Thyroid gland (tissue), 4 donors: ENCODE data around the gene SORCS2. TPM values are rescaled to one million over a fixed set of nuclear protein-coding genes. Genes with fewer than 3 reads are reported as not detected.

Experiments used
- DNase-seq, 2 donors: peaks; one replicate each; pipeline ENCODE4 v3.0.0-alpha.2; 2019
- H3K27ac ChIP-seq, 3 donors: fragments of 200-600 bp; sonication (generic); 1 replicate in 2 of 3; 2 replicates in 1 of 3; pipeline ENCODE4 v1.5.1; 2016 to 2019; ENCODE audit warnings: mild to moderate bottlenecking in 1 of 3, moderate library complexity in 1 of 3
- H3K27me3 ChIP-seq: fragments of 200-600 bp; sonication (generic); one replicate; pipeline ENCODE4 v1.5.1; 2019
- H3K36me3 ChIP-seq, 2 donors: fragments of 200-600 bp; sonication (generic); one replicate each; pipeline ENCODE4 v1.5.1; 2016 to 2019
- H3K4me1 ChIP-seq, 2 donors: fragments of 200-600 bp; sonication (generic); one replicate each; pipeline ENCODE4 v1.5.1; 2017 to 2019
- H3K4me3 ChIP-seq, 3 donors: fragments of 200-600 bp; sonication (generic); replicated peaks in 1 of 3; 1 replicate in 2 of 3; 2 replicates in 1 of 3; pipeline ENCODE4 v1.5.1; 2016; ENCODE audit warnings: mild to moderate bottlenecking in 1 of 3
- H3K9me3 ChIP-seq: fragments of 200-600 bp; sonication (generic); one replicate; pipeline ENCODE4 v1.5.1; 2017
- CTCF ChIP-seq, 6 experiments: fragments of 200-600 bp in 3 of 6; fragments of 450-650 bp in 3 of 6; sonication (generic) in 3 of 6; IDR thresholded peaks; one replicate each; pipeline ENCODE4 v1.5.1; 2016 to 2019; ENCODE audit warnings: antibody characterized with exemption in 6 of 6, mild to moderate bottlenecking in 2 of 6, inconsistent platforms in 1 of 6, moderate library complexity in 1 of 6
- POLR2A ChIP-seq, 2 donors: fragments of 450-650 bp; IDR thresholded peaks; one replicate each; pipeline ENCODE4 v1.6.1; 2017; ENCODE audit warnings: antibody characterized with exemption in 2 of 2, mild to moderate bottlenecking in 2 of 2, moderate library complexity in 1 of 2
- WGBS, 2 donors: methylation state at CpG; one replicate each; pipeline ENCODE4 v1.1.5; 2017; 5-methylcytosine and 5-hydroxymethylcytosine counted together
- intact Hi-C: fragments of 100-400 bp; cut with DNase I; formaldehyde crosslinking; loops from one replicate; pipeline ENCODE4 v1.15.1; 2023
- total RNA-seq, 4 donors: library from RNA; depleted of rRNA; stranded (reverse); fragments of >200 nt; gene quantifications; one replicate each; pipeline ENCODE4 v1.2.3, GENCODE V29; 2016

SORCS2 gene
- total RNA-seq, 4 donors from 2014 or later, result 1.7 to 13.6 (median 3.6) TPM

DNA sequence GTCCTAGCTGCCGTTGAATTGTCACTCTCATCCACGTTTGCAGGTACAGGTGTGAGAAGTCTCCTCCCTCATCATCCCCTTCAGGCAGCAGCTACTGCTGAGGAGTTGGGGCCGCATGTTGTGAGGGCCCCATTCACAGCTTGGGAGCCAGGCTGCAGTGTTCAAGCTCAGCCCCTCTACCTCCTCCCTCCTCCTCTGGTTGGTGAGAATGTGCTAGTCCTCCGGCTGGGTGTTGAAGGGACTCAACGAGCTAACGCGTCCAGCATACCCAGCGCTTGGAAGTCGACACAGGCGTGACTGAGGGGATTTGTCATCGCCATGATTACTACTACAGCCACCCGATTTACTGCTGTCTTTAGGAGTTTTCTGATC, 324.4 kb downstream of the SORCS2 start:
- Histone ChIP-seq H3K36me3 (no peaks in the 10 kb centered on the region), H3K27me3 (no peaks in the 10 kb centered on the region), H3K9me3 (no peaks in the 10 kb centered on the region), H3K4me1 (no peaks in the 10 kb centered on the region), H3K4me3 (no peak overlapping the region), H3K27ac (no peak overlapping the region)
- TF ChIP-seq CTCF (IDR thresholded peaks at IDR 0.05), result no peak
- 21 to 44% methylated on average over 9 to 11 of the region's 12 CpGs for WGBS, 2 donors
- intact Hi-C loops, result no loop called here
- no peak for DNase-seq

GRCh38 chr4:7518871-7519637, 326.7 kb downstream of the SORCS2 start:
- Histone ChIP-seq H3K27ac (no peak overlapping the region), H3K27me3 (no peaks in the 10 kb centered on the region), H3K36me3 (no peaks in the 10 kb centered on the region), H3K9me3 (no peaks in the 10 kb centered on the region), H3K4me3 (no peak overlapping the region), H3K4me1 (no peaks in the 10 kb centered on the region)
- TF ChIP-seq CTCF (IDR thresholded peaks at IDR 0.05) (no peak), POLR2A (IDR thresholded peaks at IDR 0.05) (no peak)
- DNase-seq, result peak; percentile 38 to 58
- intact Hi-C loops, result no loop called here
- WGBS, 2 donors, result 71 to 84% methylated on average over 16 to 19 of the region's 24 CpGs

DNA sequence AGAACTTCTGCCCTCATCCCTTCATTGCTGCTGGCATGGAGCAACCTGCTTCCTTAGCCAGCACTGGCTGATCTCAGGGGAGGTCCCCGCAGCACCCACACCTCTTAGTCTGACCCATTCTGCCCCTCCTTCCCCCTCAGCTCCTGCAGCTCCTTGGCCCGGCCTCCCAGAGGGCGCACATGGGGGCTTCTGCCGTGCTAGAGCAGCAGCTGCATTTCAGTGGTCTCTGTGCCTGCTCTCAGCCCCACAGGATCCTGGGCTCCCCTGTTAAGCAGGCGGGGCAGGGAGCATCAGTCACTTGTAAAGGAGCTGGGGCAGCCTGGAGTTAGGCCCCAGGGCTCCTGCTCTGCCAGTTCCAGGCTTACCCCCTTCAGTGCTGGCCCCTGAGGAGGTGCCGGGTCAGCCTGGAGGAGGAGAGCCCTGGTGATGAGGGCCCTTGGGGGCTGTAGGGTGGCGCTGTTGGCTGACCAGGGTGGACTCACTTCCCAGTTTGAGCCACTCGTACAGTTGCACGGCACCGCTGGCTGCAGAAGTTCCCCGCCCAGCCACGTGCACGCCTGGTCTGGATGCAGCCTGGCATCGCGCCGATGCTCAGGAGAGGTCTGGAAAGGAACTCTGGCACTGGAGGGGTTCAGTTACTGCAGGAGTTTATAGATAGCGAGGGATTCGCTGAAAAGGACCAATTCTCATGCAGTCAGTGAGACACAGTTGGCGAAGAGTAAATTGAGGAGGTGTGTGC, 327.5 kb downstream of the SORCS2 start:
- WGBS, 2 donors, result 65 to 77% methylated on average over 8 to 17 of the region's 19 CpGs
- DNase-seq, result peak; percentile 13 to 39
- Histone ChIP-seq H3K4me3 (no peak overlapping the region), H3K27ac (no peak overlapping the region), H3K27me3 (no peaks in the 10 kb centered on the region), H3K36me3 (no peaks in the 10 kb centered on the region), H3K4me1 (no peaks in the 10 kb centered on the region), H3K9me3 (no peaks in the 10 kb centered on the region)
- intact Hi-C loops, result loop anchor here (5.0 kb wide), 1 partner anchor 1063 kb away; no protein-coding TSS in a partner anchor
- TF ChIP-seq CTCF (IDR thresholded peaks at IDR 0.05), result no peak
- no peak for TF ChIP-seq POLR2A (IDR thresholded peaks at IDR 0.05)

- TF ChIP-seq POLR2A (IDR thresholded peaks at IDR 0.05) (no peak), CTCF (IDR thresholded peaks at IDR 0.05) (no peak)
- intact Hi-C loops, result loop anchor here (5.0 kb wide), 1 partner anchor 1064 kb away; no protein-coding TSS in a partner anchor
- H3K9me3 ChIP-seq, result no peaks in the 10 kb centered on the region
- no peak overlapping the region for H3K27ac ChIP-seq
- H3K27me3 ChIP-seq, result no peaks in the 10 kb centered on the region
- WGBS, 2 donors, result 47 to 84% methylated on average over 3 to 5 of the region's 6 CpGs
- no peaks in the 10 kb centered on the region for H3K36me3 ChIP-seq
- H3K4me3 ChIP-seq, result no peak overlapping the region
- no peaks in the 10 kb centered on the region for H3K4me1 ChIP-seq
- no peak for DNase-seq
Observed at GRCh38 chr4:7521666-7522065, 329.3 kb downstream of the SORCS2 start.
